ENCODE results near the gene RTEL1.
A peak's percentile ranks its signal among the peaks of the same experiment; 100 is the strongest.

RTEL1 gene

GRCh38 chr20:63619086-63619485, 39.0 kb upstream of the RTEL1 start:
- no peaks in the 10 kb centered on the region for H3K4me1 ChIP-seq (ENCODE audit: control insufficient read depth, insufficient read depth, low read length, poor library complexity, severe bottlenecking)
- peaks cover 51% of the 10 kb centered on the region for H3K36me3 ChIP-seq (ENCODE audit: control insufficient read depth, insufficient read depth, low read length)
- peaks cover 13% of the 10 kb centered on the region for H3K9me3 ChIP-seq (ENCODE audit: control insufficient read depth, low read length)
- WGBS, 2 experiments (ENCODE audit: insufficient coverage in 2 of 2): 97 to 98% methylated on average over 16 of the region's 16 CpGs
- no peak overlapping the region for H3K4me3 ChIP-seq (ENCODE audit: extremely low read depth, insufficient read depth, low read length, poor library complexity, severe bottlenecking)
- no peak overlapping the region for H3K27ac ChIP-seq (ENCODE audit: low read depth, low read length, severe bottlenecking)

- Histone ChIP-seq H3K4me3 (ENCODE audit: extremely low read depth, insufficient read depth, low read length, poor library complexity, severe bottlenecking) (no peak overlapping the region), H3K36me3 (ENCODE audit: control insufficient read depth, insufficient read depth, low read length) (peaks cover 50% of the 10 kb centered on the region), H3K27ac (ENCODE audit: low read depth, low read length, severe bottlenecking) (no peak overlapping the region), H3K4me1 (ENCODE audit: control insufficient read depth, insufficient read depth, low read length, poor library complexity, severe bottlenecking) (no peaks in the 10 kb centered on the region), H3K9me3 (ENCODE audit: control insufficient read depth, low read length) (peaks cover 12% of the 10 kb centered on the region)
- 90 to 91% methylated on average over 11 to 13 of the region's 13 CpGs for WGBS, 2 experiments (ENCODE audit: insufficient coverage in 2 of 2)
These were observed 38.6 kb upstream of the RTEL1 start for GRCh38 chr20:63619505-63619904.

GRCh38 chr20:63620991-63621390, 37.1 kb upstream of the RTEL1 start:
- H3K4me1 ChIP-seq (ENCODE audit: control insufficient read depth, insufficient read depth, low read length, poor library complexity, severe bottlenecking): peaks cover 7% of the 10 kb centered on the region
- H3K27ac ChIP-seq (ENCODE audit: low read depth, low read length, severe bottlenecking): no peak overlapping the region
- H3K36me3 ChIP-seq (ENCODE audit: control insufficient read depth, insufficient read depth, low read length): peaks cover 37% of the 10 kb centered on the region
- 90 to 91% methylated on average over 8 of the region's 8 CpGs for WGBS, 2 experiments (ENCODE audit: insufficient coverage in 2 of 2)
- no peaks in the 10 kb centered on the region for H3K9me3 ChIP-seq (ENCODE audit: control insufficient read depth, low read length)
- no peak overlapping the region for H3K4me3 ChIP-seq (ENCODE audit: extremely low read depth, insufficient read depth, low read length, poor library complexity, severe bottlenecking)

- WGBS, 2 experiments (ENCODE audit: insufficient coverage in 2 of 2): 94 to 96% methylated on average over 2 to 3 of the region's 4 CpGs
- Histone ChIP-seq H3K27ac (ENCODE audit: low read depth, low read length, severe bottlenecking) (no peak overlapping the region), H3K4me3 (ENCODE audit: extremely low read depth, insufficient read depth, low read length, poor library complexity, severe bottlenecking) (no peak overlapping the region), H3K4me1 (ENCODE audit: control insufficient read depth, insufficient read depth, low read length, poor library complexity, severe bottlenecking) (peaks cover 7% of the 10 kb centered on the region), H3K9me3 (ENCODE audit: control insufficient read depth, low read length) (no peaks in the 10 kb centered on the region), H3K36me3 (ENCODE audit: control insufficient read depth, insufficient read depth, low read length) (peaks cover 26% of the 10 kb centered on the region)
These were observed 36.0 kb upstream of the RTEL1 start for GRCh38 chr20:63622096-63622495.

GRCh38 chr20:63622732-63623131, 35.4 kb upstream of the RTEL1 start:
- Histone ChIP-seq H3K9me3 (ENCODE audit: control insufficient read depth, low read length) (no peaks in the 10 kb centered on the region), H3K4me3 (ENCODE audit: extremely low read depth, insufficient read depth, low read length, poor library complexity, severe bottlenecking) (no peak overlapping the region), H3K36me3 (ENCODE audit: control insufficient read depth, insufficient read depth, low read length) (peaks cover 20% of the 10 kb centered on the region), H3K4me1 (ENCODE audit: control insufficient read depth, insufficient read depth, low read length, poor library complexity, severe bottlenecking) (peaks cover 7% of the 10 kb centered on the region), H3K27ac (ENCODE audit: low read depth, low read length, severe bottlenecking) (no peak overlapping the region)
- 92 to 94% methylated on average over 6 of the region's 14 CpGs for WGBS, 2 experiments (ENCODE audit: insufficient coverage in 2 of 2)

DNA sequence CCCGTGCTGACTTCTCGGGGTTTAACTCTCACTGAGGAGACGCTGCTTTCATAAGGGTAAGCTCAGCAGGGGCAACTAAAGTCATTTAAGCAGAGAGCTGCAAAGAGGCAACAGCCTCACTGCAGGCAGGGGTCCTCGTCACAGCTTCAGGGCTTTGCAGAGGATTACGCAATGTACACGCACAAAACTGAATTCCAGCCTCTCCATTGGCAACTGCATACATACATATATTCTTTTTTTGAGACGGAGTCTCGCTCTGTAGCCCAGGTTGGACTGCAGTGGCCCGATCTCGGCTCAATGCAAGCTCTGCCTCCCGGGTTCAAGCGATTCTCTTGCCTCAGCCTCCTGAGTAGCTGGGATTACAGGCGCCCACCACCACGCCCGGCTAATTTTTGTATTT, 33.6 kb upstream of the RTEL1 start:
- no peak overlapping the region for H3K4me3 ChIP-seq (ENCODE audit: extremely low read depth, insufficient read depth, low read length, poor library complexity, severe bottlenecking)
- H3K9me3 ChIP-seq (ENCODE audit: control insufficient read depth, low read length): no peaks in the 10 kb centered on the region
- peaks cover 7% of the 10 kb centered on the region for H3K36me3 ChIP-seq (ENCODE audit: control insufficient read depth, insufficient read depth, low read length)
- H3K4me1 ChIP-seq (ENCODE audit: control insufficient read depth, insufficient read depth, low read length, poor library complexity, severe bottlenecking): peaks cover 7% of the 10 kb centered on the region
- no peak overlapping the region for H3K27ac ChIP-seq (ENCODE audit: low read depth, low read length, severe bottlenecking)
- WGBS, 2 experiments (ENCODE audit: insufficient coverage in 2 of 2): 90 to 92% methylated on average over 12 to 15 of the region's 15 CpGs

DNA sequence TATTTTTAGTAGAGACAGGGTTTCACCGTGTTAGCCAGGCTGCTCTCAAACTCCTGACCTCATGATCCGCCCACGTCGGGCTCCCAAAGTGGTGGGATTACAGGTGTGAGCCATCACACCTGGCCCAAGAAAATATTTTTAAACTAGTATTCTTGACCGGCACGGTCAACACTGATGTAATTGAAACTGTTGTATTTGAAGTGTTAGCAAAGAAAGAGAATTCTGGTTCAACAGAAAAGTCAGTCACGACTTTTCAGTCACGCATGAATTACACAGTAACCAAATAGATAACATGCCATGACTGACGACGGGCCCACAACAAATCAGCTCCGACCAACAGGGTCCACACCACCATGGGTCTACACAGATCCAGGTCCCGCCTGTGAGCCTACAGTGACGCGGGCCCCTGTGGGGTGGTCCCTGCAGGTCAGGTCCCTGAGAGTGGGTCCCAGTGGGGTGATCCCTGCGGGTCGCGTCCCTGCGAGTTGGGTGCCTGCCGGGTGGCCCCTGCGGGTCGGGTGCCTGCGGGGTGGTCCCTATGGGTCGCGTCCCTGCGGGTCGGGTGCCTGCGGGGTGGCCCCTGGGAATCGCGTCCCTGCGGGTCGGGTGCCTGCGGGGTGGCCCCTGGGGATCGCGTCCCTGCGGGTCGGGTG, 32.2 kb upstream of the RTEL1 start:
- H3K4me1 ChIP-seq (ENCODE audit: control insufficient read depth, insufficient read depth, low read length, poor library complexity, severe bottlenecking): peaks cover 7% of the 10 kb centered on the region
- H3K4me3 ChIP-seq (ENCODE audit: extremely low read depth, insufficient read depth, low read length, poor library complexity, severe bottlenecking): peak overlapping the region; percentile 67
- WGBS, 2 experiments (ENCODE audit: insufficient coverage in 2 of 2): 20 to 47% methylated on average over 16 to 27 of the region's 36 CpGs
- no peaks in the 10 kb centered on the region for H3K9me3 ChIP-seq (ENCODE audit: control insufficient read depth, low read length)
- H3K36me3 ChIP-seq (ENCODE audit: control insufficient read depth, insufficient read depth, low read length): peaks cover 3% of the 10 kb centered on the region
- H3K27ac ChIP-seq (ENCODE audit: low read depth, low read length, severe bottlenecking): peak overlapping the region; percentile 81

DNA sequence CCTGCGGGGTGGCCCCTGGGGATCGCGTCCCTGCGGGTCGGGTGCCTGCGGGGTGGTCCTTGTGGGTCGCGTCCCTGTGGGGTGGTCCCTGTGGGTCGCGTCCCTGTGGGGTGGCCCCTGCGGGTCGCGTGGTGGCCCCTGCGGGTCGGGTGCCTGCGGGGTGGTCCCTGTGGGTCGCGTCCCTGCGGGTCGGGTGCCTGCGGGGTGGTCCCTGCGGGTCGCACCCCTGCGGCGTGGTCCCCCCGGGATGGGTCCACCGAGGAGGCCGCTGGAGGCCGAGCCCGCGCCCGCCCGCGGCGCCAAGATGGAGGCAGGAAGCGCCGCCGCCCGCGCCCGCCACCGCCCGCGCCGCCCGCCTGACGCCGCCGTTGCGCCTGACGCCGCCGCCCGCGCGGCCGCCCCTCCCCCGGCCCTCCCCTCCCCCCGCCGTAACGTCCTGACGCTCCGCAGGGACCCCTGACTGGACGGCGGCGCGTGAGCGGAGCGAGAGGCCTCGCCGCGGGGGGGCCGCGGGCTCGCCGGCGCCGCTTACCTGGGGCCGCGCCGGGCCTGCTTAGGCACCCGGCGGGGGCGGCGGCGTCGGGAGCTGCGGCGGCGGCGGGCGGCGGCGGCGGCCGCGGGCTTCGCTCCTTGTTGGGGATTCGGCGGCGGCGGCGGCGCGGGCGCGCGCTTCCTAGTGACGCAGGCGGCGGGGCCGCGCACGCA, 31.5 kb upstream of the RTEL1 start, which contains the start of gene GMEB2:
TSS of gene GMEB2 (minus strand) at position 678 of the 705 bp plus-strand sequence. CDS start 7,704 bp downstream, outside the sequence.
- peaks cover 7% of the 10 kb centered on the region for H3K4me1 ChIP-seq (ENCODE audit: control insufficient read depth, insufficient read depth, low read length, poor library complexity, severe bottlenecking)
- WGBS, 2 experiments (ENCODE audit: insufficient coverage in 2 of 2): 0 to 1% methylated on average over 40 to 51 of the region's 114 CpGs
- peaks cover 3% of the 10 kb centered on the region for H3K36me3 ChIP-seq (ENCODE audit: control insufficient read depth, insufficient read depth, low read length)
- peak within 1 kb of the TSS; percentile 81 for H3K27ac ChIP-seq (ENCODE audit: low read depth, low read length, severe bottlenecking)
- H3K9me3 ChIP-seq (ENCODE audit: control insufficient read depth, low read length): no peaks in the 10 kb centered on the region
- peak within 1 kb of the TSS; percentile 83 for H3K4me3 ChIP-seq (ENCODE audit: extremely low read depth, insufficient read depth, low read length, poor library complexity, severe bottlenecking)

DNA sequence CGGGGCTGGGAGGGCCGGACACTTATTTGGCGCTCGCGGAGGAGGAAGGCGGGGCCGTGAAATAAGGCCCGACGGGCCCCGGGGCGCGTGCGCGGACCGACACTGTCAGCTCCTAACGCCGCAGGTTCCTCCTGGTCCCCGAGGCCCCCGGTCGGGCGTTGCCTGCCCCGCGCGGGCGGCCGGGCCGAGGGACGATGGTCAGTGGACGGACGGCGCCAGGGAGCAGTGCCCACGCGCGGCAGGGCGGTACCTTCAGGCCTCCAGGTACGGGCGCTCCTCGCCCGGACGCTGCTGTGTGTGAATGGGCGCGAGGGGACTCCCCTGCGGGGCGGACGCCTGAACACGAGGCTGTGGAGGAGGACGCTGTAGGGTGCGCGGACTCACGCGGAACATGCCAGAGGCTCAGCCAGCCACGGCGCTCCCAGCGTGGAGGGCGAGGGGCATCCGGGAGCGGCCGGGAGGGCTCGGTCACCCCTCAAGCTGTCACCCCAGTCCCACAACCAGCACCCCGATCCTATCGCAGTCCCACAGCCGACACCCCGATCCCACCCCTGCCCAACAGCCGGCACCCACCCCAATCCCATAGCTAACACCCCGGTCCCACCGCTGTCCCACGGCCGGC, 30.9 kb upstream of the RTEL1 start:
- 0% methylated on average over 32 to 45 of the region's 68 CpGs for WGBS, 2 experiments (ENCODE audit: insufficient coverage in 2 of 2)

GRCh38 chr20:63627751-63628245, 30.3 kb upstream of the RTEL1 start:
- Histone ChIP-seq H3K27ac (ENCODE audit: low read depth, low read length, severe bottlenecking) (no peak overlapping the region), H3K36me3 (ENCODE audit: control insufficient read depth, insufficient read depth, low read length) (peaks cover 3% of the 10 kb centered on the region), H3K4me1 (ENCODE audit: control insufficient read depth, insufficient read depth, low read length, poor library complexity, severe bottlenecking) (peaks cover 7% of the 10 kb centered on the region), H3K9me3 (ENCODE audit: control insufficient read depth, low read length) (no peaks in the 10 kb centered on the region), H3K4me3 (ENCODE audit: extremely low read depth, insufficient read depth, low read length, poor library complexity, severe bottlenecking) (peak overlapping the region; percentile 83)
- WGBS, 2 experiments (ENCODE audit: insufficient coverage in 2 of 2): 76% methylated on average over 16 to 21 of the region's 28 CpGs

More for the DNA sequence above, 30.9 kb upstream of the RTEL1 start:
- peaks cover 7% of the 10 kb centered on the region for H3K4me1 ChIP-seq (ENCODE audit: control insufficient read depth, insufficient read depth, low read length, poor library complexity, severe bottlenecking)
- H3K36me3 ChIP-seq (ENCODE audit: control insufficient read depth, insufficient read depth, low read length): peaks cover 3% of the 10 kb centered on the region
- H3K27ac ChIP-seq (ENCODE audit: low read depth, low read length, severe bottlenecking): peak overlapping the region; percentile 67
- peak overlapping the region; percentile 83 for H3K4me3 ChIP-seq (ENCODE audit: extremely low read depth, insufficient read depth, low read length, poor library complexity, severe bottlenecking)
- H3K9me3 ChIP-seq (ENCODE audit: control insufficient read depth, low read length): no peaks in the 10 kb centered on the region

Data from mesodermal cell (in vitro differentiated cells).